GM18861 (cell line): ENCODE results near the gene PIEZO2.

Experiments used
- ATAC-seq: cut with Tn5 transposase; IDR thresholded peaks from one replicate; pipeline ENCODE4 v1.9.1; 2021; ENCODE audit not compliant: unreplicated experiment

PIEZO2 gene

DNA sequence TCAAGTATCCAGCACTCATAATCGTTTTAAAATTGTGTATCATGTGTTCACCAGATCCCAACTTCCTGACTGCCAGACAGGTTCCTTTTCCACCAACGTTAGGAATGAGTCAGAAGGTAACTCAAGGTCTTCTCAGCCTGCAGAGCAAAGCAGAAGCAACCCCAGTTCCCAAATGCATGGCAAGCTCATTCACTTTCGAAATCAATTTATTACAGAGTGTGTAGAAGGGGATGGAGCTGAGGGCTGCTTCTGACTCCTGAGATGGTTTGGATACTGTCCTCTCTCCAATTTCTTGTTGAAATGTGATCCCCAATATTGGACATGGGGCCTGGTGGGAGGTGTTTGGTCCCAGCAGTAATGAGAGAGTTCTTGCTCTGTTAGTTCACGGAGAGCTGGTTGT, 114.5 kb downstream of the PIEZO2 start:
- no peak for ATAC-seq

DNA sequence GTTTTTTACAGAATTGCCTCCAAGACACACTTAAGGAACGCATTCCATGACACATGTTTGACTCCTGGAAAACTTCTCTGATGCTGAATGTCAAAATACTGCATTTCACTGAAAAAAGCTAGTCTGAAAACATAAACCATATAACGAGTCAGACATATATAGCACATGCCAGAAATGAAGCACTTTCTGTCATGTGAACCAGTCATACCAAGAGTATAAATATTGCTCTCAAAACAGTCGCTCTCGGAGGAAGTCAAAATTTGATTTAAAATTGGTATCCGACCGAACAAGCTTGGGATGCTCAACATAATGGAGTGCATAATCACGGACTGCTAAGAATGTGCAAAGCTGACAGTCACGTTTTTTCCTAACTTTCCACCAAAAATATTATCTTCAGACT, 115.9 kb downstream of the PIEZO2 start:
- ATAC-seq: no peak

DNA sequence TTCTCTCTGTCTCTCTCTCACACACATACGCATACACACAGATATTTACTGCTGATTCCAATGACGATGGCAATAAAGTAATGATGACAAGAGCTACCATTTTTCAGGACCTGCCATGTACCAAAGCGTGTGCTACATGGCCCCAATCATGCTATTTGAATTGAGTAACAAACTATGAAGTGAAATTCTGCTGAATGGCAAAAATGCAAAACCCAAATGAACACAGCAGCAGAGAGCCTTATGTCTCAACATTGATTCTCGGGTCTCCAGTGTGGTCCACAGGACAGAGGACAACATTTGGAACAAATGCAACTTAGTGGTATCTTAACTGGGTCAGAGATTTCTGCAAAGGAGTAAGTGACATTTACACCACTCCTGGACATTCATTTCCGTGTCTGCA, 117.4 kb downstream of the PIEZO2 start:
- no peak for ATAC-seq

GRCh38 chr18:11029021-11029420, 120.3 kb downstream of the PIEZO2 start:
- no peak for ATAC-seq

- ATAC-seq: no peak
These were observed 121.5 kb downstream of the PIEZO2 start for GRCh38 chr18:11027862-11028261.

- ATAC-seq: no peak
These were observed 123.7 kb downstream of the PIEZO2 start for GRCh38 chr18:11025671-11026070.

- no peak for ATAC-seq
These were observed 124.3 kb downstream of the PIEZO2 start for GRCh38 chr18:11024928-11025669.

DNA sequence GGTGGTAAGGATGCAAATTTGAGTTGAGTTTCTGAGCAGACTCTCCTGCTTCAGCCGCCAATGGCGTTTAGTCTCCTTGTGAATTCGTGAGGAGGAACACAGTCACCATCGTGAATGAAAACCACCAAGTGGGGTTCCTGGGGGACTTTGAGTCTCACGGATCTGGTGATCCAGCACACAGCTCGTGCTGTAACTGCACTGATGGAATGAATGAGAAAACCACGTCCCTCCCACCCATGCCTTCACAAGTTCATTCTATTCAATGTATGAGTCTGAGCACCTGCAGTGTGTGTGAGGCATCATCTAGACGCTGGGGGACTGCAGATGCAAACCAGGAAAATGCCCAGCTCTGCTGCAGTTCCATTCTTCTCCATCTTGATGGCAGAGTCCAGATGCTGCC, 127.9 kb downstream of the PIEZO2 start:
- ATAC-seq: no peak

GRCh38 chr18:11020877-11021414, 128.4 kb downstream of the PIEZO2 start:
- no peak for ATAC-seq

- ATAC-seq: no peak
These were observed 129.1 kb downstream of the PIEZO2 start for GRCh38 chr18:11020161-11020853.

- ATAC-seq: no peak
These were observed 129.9 kb downstream of the PIEZO2 start for GRCh38 chr18:11019295-11020105.

DNA sequence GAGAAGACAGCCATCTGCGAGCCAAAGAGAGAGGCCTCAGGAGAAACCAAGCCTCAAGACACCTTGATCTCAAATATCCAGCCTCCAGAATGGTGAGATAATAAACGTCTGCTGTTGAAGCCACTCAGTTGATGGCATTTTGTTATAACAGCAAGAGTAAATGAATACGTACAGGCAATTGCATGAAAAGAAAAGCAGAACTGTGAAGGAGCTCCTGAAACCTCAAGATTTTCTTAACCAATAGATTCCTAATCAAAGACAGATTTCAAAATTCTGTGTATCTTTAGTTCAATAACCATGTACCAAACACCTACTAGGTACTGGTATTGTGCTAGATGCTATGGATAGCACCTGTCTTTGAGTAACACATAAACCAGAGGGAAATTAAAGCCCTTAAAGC, 139.5 kb downstream of the PIEZO2 start:
- ATAC-seq: no peak

GRCh38 chr18:11009147-11009546, 140.2 kb downstream of the PIEZO2 start:
- no peak for ATAC-seq

DNA sequence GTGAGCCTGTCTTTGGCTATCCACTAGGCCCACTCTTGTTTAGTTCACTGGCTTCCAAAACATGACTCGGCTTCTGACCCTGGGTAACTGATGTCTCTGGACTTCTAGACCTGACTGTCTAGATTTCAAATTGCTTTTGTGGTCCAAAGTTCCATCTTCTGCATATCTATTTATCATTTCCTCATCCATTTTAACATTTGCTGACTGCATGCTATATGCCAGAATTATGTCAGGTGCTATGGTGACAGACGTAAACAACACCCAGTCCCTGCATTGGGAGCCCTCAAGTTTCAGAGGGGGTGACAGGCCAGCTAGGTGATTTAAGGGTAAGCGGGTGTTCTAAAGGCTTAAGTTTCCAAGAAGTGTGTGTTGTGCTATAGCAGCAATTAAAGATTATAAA, 140.9 kb downstream of the PIEZO2 start:
- no peak for ATAC-seq

DNA sequence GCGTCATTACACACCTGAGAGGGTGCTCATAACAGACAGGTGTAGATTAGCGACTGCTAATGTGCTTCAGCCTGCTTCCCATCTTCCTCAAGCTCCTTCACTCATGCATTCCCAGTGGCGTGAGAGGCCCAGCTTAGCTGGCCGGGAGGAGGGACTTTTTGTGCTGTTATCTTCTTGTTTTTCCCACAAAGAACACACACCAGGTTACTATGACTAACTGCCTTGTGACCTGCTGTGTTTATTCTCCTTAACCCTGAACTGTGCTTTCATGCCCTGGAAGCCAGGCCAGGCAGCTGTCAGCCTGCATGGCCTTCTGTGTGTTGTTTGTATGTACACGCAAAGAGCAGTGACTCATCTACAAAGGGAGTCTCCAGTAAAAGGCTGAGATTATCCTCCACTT, 143.8 kb downstream of the PIEZO2 start:
- ATAC-seq: no peak

GRCh38 chr18:11004951-11005350, 144.4 kb downstream of the PIEZO2 start:
- no peak for ATAC-seq

GRCh38 chr18:11004294-11004693, 145.1 kb downstream of the PIEZO2 start:
- no peak for ATAC-seq

DNA sequence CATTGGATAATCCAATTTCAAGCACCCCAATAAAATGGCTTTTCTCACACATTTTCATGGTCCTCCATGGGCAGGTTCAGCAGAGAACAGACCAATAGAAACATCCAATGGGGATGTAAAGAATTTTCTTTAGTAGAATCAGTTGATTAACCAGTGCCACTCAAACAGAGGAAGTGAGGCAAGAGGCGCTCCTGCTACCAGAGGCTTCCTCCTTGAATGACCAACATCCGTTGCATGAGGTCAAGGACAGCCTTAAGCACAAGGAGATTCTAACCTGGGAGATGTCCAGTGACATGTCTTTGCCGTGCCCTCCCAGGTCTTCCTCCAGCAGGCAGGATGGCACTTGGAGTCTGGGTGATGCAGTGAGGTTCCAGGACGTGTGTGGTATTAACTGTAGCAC, 146.6 kb downstream of the PIEZO2 start:
- ATAC-seq: no peak

GRCh38 chr18:11002277-11002676, 147.1 kb downstream of the PIEZO2 start:
- ATAC-seq: no peak

- ATAC-seq: no peak
These were observed 149.3 kb downstream of the PIEZO2 start for GRCh38 chr18:11000071-11000470.

DNA sequence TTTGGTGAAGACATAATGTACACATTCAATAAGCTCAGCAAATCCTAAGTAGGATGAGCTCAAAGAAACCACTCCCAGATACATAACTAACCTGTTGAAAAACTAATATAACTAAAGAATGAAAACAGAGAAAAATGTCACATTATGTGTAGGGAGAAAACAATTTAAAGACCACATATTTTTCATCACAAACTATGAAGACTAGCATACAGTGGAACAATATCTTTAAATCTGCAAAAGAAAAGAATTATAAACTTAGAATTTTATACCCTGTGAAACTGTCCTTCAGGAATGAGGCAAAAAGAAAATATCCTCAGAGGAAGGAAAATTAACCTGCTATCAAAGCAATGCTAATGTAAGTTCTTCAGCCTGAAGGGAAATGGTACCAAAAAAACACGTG, 151.5 kb downstream of the PIEZO2 start:
- ATAC-seq: no peak

GRCh38 chr18:10995550-10995949, 153.8 kb downstream of the PIEZO2 start:
- ATAC-seq: no peak
